ENCODE data around the gene LRCOL1.
A peak's percentile ranks its signal among the peaks of the same experiment; 100 is the strongest.

Gene LRCOL1

GRCh38 chr12:132560364-132560613, 50.1 kb downstream of the LRCOL1 start:
- DNase-seq (ENCODE audit: low read depth in 2 of 2): no peak
- peak overlapping the region; percentile 53 to 57 for H3K4me3 ChIP-seq (replicated peaks in 1 of 2; ENCODE audit: low read depth in 2 of 2, low read length in 2 of 2)
- TF ChIP-seq CTCF (IDR thresholded peaks at IDR 0.05; ENCODE audit: low read depth, low read length): no peak

GRCh38 chr12:132559652-132560363, 50.6 kb downstream of the LRCOL1 start:
- peak; percentile 33 to 49 for DNase-seq (ENCODE audit: low read depth in 2 of 2)
- no peak for TF ChIP-seq CTCF (IDR thresholded peaks at IDR 0.05; ENCODE audit: low read depth, low read length)
- H3K4me3 ChIP-seq (replicated peaks in 1 of 2; ENCODE audit: low read depth in 2 of 2, low read length in 2 of 2): peak overlapping the region; percentile 55 to 60

GRCh38 chr12:132558861-132559623, 51.3 kb downstream of the LRCOL1 start:
- TF ChIP-seq CTCF (IDR thresholded peaks at IDR 0.05; ENCODE audit: low read depth, low read length): no peak
- peak overlapping the region; percentile 55 to 60 for H3K4me3 ChIP-seq (replicated peaks in 1 of 2; ENCODE audit: low read depth in 2 of 2, low read length in 2 of 2)
- DNase-seq (ENCODE audit: low read depth in 2 of 2): no peak

GRCh38 chr12:132558042-132558856, 52.1 kb downstream of the LRCOL1 start:
- no peak for DNase-seq (ENCODE audit: low read depth in 2 of 2)
- no peak overlapping the region for H3K4me3 ChIP-seq (replicated peaks in 1 of 2; ENCODE audit: low read depth in 2 of 2, low read length in 2 of 2)
- no peak for TF ChIP-seq CTCF (IDR thresholded peaks at IDR 0.05; ENCODE audit: low read depth, low read length)

GRCh38 chr12:132557291-132558015, 52.9 kb downstream of the LRCOL1 start:
- DNase-seq (ENCODE audit: low read depth in 2 of 2): no peak
- no peak overlapping the region for H3K4me3 ChIP-seq (replicated peaks in 1 of 2; ENCODE audit: low read depth in 2 of 2, low read length in 2 of 2)
- no peak for TF ChIP-seq CTCF (IDR thresholded peaks at IDR 0.05; ENCODE audit: low read depth, low read length)

GRCh38 chr12:132556801-132557200, 53.6 kb downstream of the LRCOL1 start:
- no peak for TF ChIP-seq CTCF (IDR thresholded peaks at IDR 0.05; ENCODE audit: low read depth, low read length)
- no peak for DNase-seq (ENCODE audit: low read depth in 2 of 2)
- no peak overlapping the region for H3K4me3 ChIP-seq (replicated peaks in 1 of 2; ENCODE audit: low read depth in 2 of 2, low read length in 2 of 2)

Measured in cardiac fibroblast (primary cell).